HEK293T (cell line): ENCODE measurements around the gene PLA2G3.

Source experiments
- CTCF ChIA-PET: fragments of 350-600 bp; formaldehyde crosslinking; extraction: SDS; loops from one replicate; lab custom pipeline; 2021; ENCODE audit warnings: antibody characterized with exemption, inconsistent platforms; lab: Yijun Ruan, JAX
- POLR2A ChIA-PET: fragments of 350-600 bp; formaldehyde crosslinking; extraction: SDS; loops from one replicate; lab custom pipeline; 2020; ENCODE audit warnings: antibody characterized with exemption, inconsistent platforms; lab: Yijun Ruan, JAX
- DNase-seq: peaks from one replicate; pipeline ENCODE4 v3.0.0; 2012; ENCODE audit warnings: mixed read lengths; ENCODE audit errors: extremely low spot score
- ARNT ChIP-seq: fragments of 450-650 bp; IDR thresholded peaks from 2 replicates; pipeline ENCODE4 v1.6.1; 2017; ENCODE audit warnings: mild to moderate bottlenecking
- BHLHE40 ChIP-seq: fragments of 450-650 bp; IDR thresholded peaks from 2 replicates; pipeline ENCODE4 v1.6.1; 2016; ENCODE audit warnings: mild to moderate bottlenecking, moderate library complexity, borderline replicate concordance
- CTBP1 ChIP-seq: fragments of 450-650 bp; IDR thresholded peaks from 2 replicates; pipeline ENCODE4 v1.6.1; 2016; ENCODE audit warnings: borderline replicate concordance
- ELF4 ChIP-seq: fragments of 450-650 bp; IDR thresholded peaks from 2 replicates; pipeline ENCODE4 v1.6.1; 2017; ENCODE audit warnings: antibody characterized with exemption
- FOXA1 ChIP-seq: fragments of 450-650 bp; IDR thresholded peaks from 2 replicates; pipeline ENCODE4 v1.6.1; 2016; ENCODE audit warnings: mild to moderate bottlenecking
- FOXK2 ChIP-seq: fragments of 450-650 bp; IDR thresholded peaks from 2 replicates; pipeline ENCODE4 v1.6.1; 2016; ENCODE audit warnings: mild to moderate bottlenecking
- FOXM1 ChIP-seq: fragments of 450-650 bp; IDR thresholded peaks from 2 replicates; pipeline ENCODE4 v1.6.1; 2017; ENCODE audit warnings: mild to moderate bottlenecking, borderline replicate concordance
- HDGF ChIP-seq: fragments of 450-650 bp; IDR thresholded peaks from 2 replicates; pipeline ENCODE4 v1.6.1; 2017; ENCODE audit warnings: antibody characterized with exemption, borderline replicate concordance
- L3MBTL2 ChIP-seq: fragments of 450-650 bp; conservative IDR thresholded peaks from 2 replicates; pipeline ENCODE4 v1.6.1; 2016; ENCODE audit warnings: mild to moderate bottlenecking
- LEF1 ChIP-seq: fragments of 450-650 bp; IDR thresholded peaks from 2 replicates; pipeline ENCODE4 v1.6.1; 2017; ENCODE audit warnings: mild to moderate bottlenecking, borderline replicate concordance
- NFRKB ChIP-seq: fragments of 450-650 bp; IDR thresholded peaks from 2 replicates; pipeline ENCODE4 v1.6.1; 2016; ENCODE audit warnings: mild to moderate bottlenecking, moderate library complexity
- SP1 ChIP-seq: fragments of 450-650 bp; IDR thresholded peaks from 2 replicates; pipeline ENCODE4 v1.6.1; 2017
- SUZ12 ChIP-seq: fragments of 450-650 bp; IDR thresholded peaks from 2 replicates; pipeline ENCODE4 v1.6.1; 2016; ENCODE audit warnings: mild to moderate bottlenecking
- TARDBP ChIP-seq: fragments of 450-650 bp; IDR thresholded peaks from 2 replicates; pipeline ENCODE4 v1.6.1; 2016
- ZNF384 ChIP-seq: fragments of 450-650 bp; IDR thresholded peaks from 2 replicates; pipeline ENCODE4 v1.6.1; 2016
- TF ChIP-seq, protein P1 (sequence below): fragments of 450-650 bp; IDR thresholded peaks from 2 replicates; pipeline ENCODE4 v1.6.1; 2016

PLA2G3 gene

DNA sequence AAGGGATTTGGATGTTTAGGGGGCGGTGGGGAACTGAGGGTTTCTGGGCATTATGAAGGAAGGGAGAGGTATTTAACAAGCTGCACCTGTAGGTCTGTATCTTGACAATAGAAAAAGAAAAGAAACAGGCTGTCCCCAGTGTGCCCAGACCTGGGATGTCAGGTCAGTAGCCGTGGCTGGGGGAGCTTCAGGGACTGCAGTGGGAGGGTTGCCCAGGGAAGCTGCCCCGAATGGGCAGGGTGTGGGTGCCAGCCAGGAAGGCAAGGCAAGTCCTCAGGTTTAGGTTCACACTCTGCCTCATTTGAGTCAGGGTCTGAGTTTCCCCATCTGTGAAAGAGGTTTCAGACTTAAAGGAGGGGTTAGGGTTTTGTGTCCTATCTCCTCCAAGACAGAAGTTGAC lies 16.0 kb downstream of the PLA2G3 start:
- DNase-seq, result no peak
- CTCF ChIA-PET, result no interaction called here
- POLR2A ChIA-PET, result interaction anchor here (0.8 kb wide), 1 partner anchor 155 kb away, joined by 3 read pairs; the partner anchor contains the start of genes MORC2 and TUG1
- TF ChIP-seq TARDBP (no peak), ARNT (no peak), HDGF (no peak), L3MBTL2 (no peak), ELF4 (no peak), FOXM1 (no peak), ZNF384 (no peak), NFRKB (no peak), SP1 (no peak), BHLHE40 (no peak), LEF1 (no peak), CTBP1 (no peak), FOXK2 (no peak), FOXA1 (no peak), SUZ12 (no peak)
- TF ChIP-seq, protein P1, sequence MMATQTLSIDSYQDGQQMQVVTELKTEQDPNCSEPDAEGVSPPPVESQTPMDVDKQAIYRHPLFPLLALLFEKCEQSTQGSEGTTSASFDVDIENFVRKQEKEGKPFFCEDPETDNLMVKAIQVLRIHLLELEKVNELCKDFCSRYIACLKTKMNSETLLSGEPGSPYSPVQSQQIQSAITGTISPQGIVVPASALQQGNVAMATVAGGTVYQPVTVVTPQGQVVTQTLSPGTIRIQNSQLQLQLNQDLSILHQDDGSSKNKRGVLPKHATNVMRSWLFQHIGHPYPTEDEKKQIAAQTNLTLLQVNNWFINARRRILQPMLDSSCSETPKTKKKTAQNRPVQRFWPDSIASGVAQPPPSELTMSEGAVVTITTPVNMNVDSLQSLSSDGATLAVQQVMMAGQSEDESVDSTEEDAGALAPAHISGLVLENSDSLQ, result no peak

DNA sequence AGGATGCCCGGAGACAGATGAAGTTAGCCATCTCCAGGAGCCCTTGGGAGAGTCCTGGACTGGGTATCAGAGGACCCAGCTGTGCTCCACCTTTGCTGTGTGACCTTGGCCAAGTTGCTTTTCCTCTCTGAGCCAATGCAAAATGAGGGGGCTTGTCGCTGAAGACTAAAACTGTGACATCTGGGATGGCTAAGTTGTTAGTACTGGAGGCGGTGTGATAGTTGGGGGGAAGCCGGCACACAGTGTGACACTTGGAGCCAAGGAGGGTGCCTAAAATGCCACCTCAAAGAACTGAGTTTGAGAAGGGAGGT lies 17.1 kb downstream of the PLA2G3 start:
- DNase-seq, result no peak
- ChIA-PET POLR2A (interaction anchor here (1.0 to 1.8 kb wide), 3 partner anchors 12 to 37 kb away, joined by 3 to 13 read pairs (median 3); partner anchors contain the start of gene RNF185), CTCF (interaction anchor here (0.7 kb wide), 1 partner anchor 16 kb away, joined by 4 read pairs; the partner anchor contains the start of gene SELENOM)
- TF ChIP-seq SUZ12 (no peak), FOXM1 (no peak), FOXA1 (no peak), NFRKB (no peak), TARDBP (no peak), ZNF384 (no peak), ELF4 (no peak), L3MBTL2 (no peak), SP1 (no peak), CTBP1 (no peak), BHLHE40 (no peak), FOXK2 (no peak), HDGF (no peak), ARNT (no peak), LEF1 (no peak)
- TF ChIP-seq, protein P1, result no peak

DNA sequence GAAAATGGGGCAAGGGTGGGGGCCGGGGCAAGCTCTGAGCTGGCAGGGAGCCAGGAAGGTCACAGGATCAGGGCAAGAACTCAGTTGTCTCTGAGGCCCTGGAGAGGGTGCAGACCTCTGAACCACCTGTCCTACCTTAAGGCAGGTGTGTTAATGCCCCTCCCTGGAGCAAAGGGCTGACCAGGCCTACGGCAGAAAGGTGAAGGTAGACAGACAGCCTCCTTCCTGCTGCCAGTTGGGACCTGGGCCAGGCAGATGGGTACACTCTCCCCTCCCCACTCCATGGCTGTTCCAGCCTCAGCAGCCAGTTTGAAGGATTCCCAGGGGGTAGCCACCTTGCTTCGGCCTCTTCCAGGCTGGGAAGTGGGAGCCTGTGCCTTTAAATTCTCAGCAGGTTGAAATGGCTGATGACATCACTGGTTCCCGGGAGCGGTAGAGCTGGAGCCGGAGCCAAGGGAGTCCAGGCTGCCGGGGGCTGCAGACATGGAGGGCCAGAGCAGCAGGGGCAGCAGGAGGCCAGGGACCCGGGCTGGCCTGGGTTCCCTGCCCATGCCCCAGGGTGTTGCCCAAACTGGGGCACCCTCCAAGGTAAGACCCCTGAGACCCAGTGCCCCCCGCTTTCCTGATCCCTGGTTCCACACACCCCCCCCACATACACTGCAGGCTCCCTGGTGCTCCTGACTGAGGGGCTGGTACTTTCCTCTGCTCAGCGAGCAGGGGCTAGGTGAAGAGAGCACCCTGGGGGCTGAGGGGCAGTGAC lies 17.6 kb downstream of the PLA2G3 start, which contains the start of gene INPP5J:
Gene INPP5J (plus strand): TSS at position 435 of the 760 bp plus-strand sequence. CDS start 49 bp downstream, at position 484.
- no peak for TF ChIP-seq L3MBTL2
- ChIA-PET POLR2A (interaction anchor here (0.7 to 1.8 kb wide), 4 partner anchors 13 to 37 kb away, joined by 3 to 13 read pairs (median 4); partner anchors contain the start of genes RNF185 and SELENOM), CTCF (interaction anchor here (0.7 kb wide), 1 partner anchor 15 kb away, joined by 4 read pairs; the partner anchor contains the start of gene SELENOM)
- peak; percentile 88 for DNase-seq

DNA sequence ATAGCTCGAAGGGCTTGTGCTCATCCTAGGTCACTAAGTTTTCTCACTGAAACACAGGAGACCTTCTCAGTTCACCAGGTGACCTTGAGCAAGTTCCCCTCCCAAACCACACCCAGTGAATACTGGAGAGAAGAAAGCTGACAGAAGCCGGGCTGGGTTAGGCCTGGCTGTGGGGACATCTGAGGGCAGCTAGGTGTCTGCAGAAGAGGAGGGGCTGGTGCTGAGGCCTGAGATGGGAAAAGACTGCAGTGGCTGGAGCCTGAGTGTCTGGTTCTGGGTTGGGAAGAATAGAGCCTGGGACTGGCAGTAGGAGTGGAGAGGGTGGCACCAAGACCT lies 18.1 kb downstream of the PLA2G3 start:
- ChIA-PET CTCF (no interaction called here), POLR2A (interaction anchor here (0.7 to 1.8 kb wide), 3 partner anchors 13 to 38 kb away, joined by 3 to 13 read pairs (median 6); partner anchors contain the start of genes RNF185 and SELENOM)
- no peak for TF ChIP-seq ZNF384
- TF ChIP-seq SUZ12, result no peak
- TF ChIP-seq LEF1, result no peak
- no peak for TF ChIP-seq ELF4
- no peak for TF ChIP-seq L3MBTL2
- no peak for TF ChIP-seq BHLHE40
- no peak for TF ChIP-seq TARDBP
- TF ChIP-seq CTBP1, result no peak
- no peak for TF ChIP-seq HDGF
- TF ChIP-seq SP1, result no peak
- no peak for TF ChIP-seq ARNT
- TF ChIP-seq FOXA1, result no peak
- DNase-seq, result no peak

DNA sequence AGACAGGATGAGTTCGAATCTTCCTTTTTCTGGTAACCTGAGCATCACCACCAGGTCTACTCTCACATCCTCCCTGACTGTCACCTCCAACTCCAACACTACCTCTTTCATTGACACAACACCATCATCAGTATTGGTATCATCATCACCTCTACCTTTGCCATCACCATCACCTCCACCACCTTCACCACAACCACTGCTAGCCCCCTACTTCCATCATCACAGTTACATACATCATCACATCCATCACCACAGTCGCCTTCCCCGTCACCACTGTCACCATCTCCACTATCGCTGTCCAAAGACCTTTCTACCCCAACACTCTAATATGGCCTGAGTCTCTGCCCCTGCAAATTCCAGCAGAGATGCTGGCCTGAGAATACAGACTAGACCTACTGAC lies 18.9 kb downstream of the PLA2G3 start:
- ChIA-PET CTCF (interaction anchor here (0.9 kb wide), 1 partner anchor 14 kb away, joined by 3 read pairs; the partner anchor contains the start of gene SELENOM), POLR2A (no interaction called here)
- no peak for DNase-seq
- TF ChIP-seq, protein P1, result no peak
- TF ChIP-seq SUZ12 (no peak), FOXA1 (no peak), L3MBTL2 (no peak), NFRKB (no peak), LEF1 (no peak), FOXM1 (no peak), ARNT (no peak), TARDBP (no peak), ELF4 (no peak), CTBP1 (no peak), BHLHE40 (no peak), SP1 (no peak), ZNF384 (no peak), HDGF (no peak)
